ENCODE measurements around the gene HOXA10. TPM values are rescaled to one million over a fixed set of nuclear protein-coding genes. Genes with fewer than 3 reads are reported as not detected.

HOXA10 gene
- total RNA-seq, 1 donor from 2014 or later, result not detected

DNA sequence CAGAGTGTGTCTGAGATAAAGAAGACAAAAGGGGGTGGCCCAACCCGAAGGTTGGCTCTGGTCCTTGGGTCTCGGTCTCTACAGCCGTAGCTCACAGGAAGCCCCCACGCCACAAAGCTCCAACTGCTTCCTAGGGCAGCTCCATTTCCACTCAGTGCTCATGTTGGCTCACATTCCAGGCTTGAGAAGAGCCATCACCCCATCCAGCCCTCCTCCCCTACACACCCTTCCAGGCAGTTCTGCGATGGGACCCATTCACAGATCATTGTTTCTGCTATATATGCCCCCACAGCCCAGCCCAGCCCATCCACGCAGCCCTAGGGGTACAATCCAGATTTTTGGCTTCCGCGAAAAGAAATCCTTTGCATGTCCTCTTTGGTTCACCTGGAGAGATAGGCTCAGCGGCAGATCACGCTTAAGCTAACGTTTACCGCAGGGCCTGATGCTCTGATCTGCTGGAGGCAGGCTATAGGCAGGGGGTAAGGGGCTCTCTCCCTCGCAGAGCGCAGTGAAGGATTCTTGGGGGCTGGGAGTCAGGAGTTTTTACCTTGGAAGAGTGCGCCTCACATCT is 17.1 kb upstream of the HOXA10 start:
- DNase-seq, result no peak

DNA sequence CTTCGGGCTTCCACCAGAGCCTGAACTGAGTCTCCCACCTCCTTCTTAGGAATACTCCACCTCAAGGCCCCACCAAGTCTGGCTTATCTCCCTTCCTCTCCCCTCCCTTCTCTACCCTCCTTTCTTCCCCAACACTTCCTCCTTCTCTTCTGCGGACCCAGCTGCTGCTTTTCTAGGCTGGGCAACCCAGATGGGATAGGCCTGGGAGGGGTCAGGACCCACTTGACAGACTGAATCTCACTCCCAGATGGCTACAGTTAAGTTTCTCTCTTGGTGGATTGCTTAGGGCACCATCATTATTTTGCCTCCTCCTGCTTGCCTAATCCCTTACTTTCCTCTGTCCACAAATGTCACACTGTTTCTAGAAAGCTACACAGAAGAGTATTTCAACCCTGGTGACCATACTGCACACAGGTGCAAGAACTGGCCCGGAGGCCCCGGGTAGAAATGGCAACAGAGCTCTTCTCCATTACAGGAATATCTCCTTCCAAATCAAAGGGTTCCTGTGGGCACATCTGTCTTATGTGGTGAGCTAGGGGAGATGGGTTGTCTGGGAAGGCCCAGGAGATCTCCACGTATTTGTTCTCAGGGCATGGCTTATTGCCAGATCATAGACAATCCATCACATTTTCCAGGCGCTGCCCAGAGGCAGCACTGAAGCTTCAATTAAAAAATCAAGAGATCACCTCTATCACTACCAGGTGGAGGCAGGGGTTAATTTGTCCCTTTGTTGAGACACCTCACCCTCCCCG is 16.1 kb upstream of the HOXA10 start:
- no peak for DNase-seq

DNA sequence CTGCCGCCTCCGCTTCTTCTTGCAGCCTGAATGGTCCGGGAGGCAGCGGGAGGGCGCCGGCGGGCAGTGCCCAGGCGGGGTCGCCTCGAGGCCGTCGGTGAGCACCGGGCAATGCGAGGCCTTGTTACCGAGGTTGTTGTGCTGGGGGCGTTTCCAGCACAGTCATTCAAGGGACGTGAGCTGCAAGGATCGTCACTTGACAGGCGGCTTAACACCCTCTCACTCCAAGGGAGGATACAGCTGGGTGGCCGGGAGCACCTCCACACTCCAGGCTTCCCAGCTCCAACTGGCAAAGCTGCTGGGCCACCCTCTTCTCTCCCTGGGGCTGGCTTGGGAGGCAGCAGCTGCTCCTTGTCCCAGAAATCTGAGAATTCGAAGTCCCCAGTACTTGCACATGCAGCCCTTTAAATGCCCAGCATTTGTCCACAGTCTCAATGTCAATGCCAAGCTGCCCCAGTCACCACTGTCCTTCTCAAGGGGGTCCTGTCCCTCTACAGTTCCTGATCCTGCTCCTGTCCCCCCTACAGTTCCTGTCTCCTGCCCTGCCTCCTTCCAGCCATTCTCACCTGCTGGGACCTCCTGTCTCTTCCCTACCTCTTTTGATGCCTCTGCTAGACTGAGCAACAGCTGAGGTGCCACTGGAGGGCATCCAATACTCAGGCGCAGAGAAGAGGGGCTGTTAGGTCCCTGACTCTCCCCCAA is 15.3 kb upstream of the HOXA10 start:
- DNase-seq, result no peak

DNA sequence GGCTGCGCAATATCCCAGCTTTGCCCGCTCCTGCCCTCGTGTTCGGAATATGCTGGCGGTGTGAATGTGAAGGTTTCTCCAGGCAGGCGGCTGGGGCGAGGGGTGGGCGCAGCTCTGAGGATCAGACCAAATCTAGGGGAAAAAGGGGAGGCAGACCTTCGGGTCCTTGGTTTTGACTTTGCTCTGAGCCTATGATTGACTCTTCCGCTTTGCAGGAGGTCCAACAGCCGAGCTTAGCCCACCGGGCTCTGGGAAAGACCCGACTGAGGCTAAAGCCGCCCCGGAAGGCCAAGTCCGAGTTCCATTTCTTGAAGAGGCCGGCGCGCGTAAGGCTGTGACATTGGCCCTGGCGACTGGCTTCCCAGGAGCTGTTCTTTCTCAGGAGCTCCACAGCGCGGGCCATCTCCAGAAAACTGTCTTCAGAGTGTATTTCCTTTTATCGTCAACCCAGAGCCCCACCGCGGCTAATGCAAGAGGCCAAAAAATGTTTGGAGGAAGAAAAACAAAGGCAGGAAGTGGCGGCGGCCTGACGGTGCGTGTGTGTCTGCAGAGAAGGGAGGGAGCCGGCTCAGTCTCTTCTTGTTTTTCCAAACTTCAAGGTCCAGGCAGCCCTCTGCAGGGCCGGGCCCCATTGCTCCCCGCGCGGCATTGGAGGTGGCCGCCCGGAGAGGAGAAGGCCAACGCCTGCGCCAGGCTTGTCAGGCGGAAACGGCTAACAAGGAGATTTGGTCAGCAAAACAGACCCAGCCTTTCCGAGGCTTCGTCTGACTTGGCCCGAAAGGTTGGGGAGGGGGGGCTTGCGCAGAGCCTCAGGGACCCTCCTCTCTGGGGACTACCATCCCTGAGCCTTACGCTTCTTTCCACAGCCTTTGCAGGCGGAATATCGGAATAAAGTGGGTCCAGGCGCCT is 14.5 kb upstream of the HOXA10 start:
- no peak for DNase-seq

DNA sequence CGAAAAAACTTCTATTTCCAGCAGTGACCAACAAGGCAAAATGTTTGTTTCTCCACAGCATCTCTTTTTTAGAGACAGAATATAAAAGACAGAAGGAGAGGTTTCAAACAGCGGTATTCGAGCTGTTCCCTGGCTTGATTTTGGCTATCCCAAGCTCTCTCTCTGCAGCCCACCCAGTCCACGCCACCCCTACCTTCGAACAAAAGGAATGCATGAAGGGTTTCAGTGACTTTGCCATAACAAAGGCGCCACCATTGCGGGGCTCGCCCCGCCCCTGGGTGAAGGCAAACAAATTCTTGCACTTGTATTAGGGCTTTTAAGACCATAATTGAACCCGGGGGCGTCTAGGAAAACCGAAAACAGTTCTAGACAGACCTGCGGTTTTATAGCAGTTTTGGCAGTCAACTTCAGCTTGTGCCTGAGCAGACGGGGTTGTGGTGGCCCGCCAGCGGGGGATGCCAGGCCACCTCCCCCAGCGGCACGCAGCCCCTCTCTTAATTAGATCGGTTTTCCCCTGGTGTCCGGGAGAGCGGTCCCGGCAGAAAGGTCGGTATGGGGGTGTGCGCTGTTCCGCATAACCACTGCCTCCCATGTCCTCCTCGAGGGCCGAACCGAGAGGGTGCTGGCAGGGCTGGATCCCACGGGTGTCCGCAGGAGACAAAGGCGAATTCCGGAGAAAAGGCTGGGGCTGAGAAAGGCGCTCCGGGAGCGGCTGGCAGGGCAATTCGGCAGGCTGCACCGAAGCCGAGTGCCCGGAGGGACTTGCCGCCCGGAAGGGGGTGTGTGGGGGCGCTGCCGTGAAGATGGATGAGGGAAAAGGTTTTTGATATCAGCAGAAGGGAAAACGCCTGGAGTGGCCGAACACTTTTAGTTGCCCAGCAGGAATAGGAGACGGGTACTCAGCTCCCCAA is 13.6 kb upstream of the HOXA10 start:
- DNase-seq, result no peak

DNA sequence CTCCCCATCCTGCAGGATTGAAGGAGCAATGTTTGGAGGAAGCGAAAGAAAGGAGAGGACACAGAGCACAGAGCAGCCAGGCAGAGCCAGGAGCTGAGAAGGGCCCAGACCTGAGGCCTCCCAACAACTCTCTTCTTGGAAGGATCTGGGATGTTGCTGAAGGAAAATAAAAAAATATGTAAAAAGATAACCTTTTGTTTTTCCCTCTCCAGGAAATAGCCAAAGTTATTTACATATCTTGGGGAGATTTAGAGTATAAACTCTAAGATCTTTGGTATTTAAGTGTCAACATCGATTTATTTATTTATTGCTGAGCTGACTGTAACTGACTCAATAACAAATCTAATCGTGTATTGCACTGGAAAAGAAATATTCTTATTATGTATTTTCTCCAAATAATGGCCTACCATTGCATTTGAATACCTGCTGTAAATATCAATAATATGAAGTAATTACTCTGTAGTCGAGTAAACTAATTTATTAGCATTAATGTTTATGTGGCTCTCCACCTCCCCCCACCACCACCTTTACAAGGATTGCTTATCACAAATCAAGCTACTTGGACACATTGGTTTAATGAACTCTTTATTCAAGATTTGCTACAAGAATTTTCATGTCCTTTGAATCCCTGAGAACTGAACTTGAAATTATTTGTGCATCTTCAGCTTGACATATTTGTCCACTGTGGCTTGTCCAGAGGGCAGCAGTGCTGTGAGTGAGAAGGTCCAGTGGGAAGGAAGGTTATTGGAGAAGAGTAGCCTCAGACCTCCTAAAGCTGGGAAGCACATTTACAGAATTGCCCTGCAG is 12.8 kb upstream of the HOXA10 start:
- no peak for DNase-seq

DNA sequence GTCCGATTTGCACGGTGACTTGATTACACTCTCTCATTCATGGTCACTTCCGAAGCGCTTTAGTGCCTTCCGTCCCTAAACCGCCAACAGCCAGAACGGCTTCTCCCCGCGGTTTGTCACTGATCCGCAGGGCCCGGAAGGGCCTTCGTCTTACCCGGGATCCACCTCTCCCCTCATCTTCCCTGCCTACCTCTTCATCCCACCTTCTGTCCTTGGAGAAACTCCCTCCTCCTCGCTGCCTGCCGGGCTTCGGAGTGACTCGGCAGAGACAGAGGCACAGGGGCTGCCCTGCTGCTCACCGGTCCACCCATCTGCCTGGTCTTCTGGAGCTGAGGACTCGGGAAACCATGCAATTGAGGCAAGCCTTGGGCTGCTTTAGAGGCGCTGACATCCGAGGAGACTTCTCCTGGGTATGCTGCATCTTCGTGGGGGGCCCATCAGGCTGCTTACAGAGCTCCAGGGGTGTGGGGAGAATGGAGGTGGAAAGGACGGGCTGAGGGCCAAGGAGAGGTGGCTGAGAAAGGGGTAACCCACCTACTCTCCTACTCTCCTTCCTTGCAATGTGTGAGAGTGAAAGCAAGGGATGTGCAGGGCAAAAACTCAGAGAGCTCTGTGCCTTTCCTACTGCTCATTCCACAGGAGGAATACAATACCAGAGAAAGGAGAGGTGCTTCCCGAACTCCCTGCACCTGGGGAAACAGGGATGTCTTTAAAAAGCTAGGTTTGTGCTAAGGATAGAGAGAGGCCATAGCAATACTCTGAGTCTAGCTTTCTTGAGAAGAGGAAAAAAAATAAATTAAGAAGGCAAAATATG is 11.9 kb upstream of the HOXA10 start:
- no peak for DNase-seq

DNA sequence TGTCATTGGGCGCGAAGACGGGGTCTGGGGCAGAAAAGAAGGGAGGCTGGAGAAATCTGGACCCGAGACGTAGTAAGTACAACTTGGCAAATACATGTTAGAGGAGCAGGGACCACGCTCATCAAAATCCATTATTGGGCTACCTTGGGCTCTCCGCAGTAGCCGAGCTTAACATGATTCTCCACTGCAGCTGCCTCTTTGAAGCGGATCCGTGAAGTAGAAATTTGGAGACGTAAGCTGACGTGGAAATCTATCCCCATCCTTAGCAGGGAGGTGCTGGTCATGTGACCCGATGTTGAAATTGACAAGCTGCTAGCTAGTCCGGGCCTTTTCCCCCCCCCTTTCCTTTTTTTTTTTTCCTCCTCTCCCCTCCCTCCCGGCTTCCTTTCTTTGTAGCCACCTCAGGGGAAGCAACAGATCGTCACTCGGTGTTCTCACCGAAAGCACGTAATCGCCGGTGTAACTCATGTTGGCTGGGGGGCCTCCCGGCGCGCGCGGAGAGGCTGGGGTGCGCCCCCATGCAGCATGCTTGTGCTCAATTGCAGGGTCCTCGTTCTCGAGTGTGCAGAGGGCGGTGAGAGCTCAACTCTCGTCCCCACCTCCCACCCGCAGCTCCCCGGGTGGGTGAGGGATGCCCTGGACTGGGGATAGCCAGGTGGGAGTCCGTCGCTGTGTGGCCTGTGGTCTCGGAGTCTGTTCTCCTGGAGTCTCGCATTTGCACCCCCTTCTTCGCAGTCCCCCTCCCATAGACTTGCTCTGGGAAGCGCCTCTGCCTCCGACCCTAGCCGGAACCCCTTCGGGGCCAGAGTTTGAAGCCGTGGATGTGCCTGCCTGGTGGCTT is 11.1 kb upstream of the HOXA10 start, which contains the start of gene HOXA11:
TSS of gene HOXA11 (minus strand) at position 220 of the 841 bp plus-strand sequence. CDS start at position 132, 88 bp downstream.
- no peak for DNase-seq

DNA sequence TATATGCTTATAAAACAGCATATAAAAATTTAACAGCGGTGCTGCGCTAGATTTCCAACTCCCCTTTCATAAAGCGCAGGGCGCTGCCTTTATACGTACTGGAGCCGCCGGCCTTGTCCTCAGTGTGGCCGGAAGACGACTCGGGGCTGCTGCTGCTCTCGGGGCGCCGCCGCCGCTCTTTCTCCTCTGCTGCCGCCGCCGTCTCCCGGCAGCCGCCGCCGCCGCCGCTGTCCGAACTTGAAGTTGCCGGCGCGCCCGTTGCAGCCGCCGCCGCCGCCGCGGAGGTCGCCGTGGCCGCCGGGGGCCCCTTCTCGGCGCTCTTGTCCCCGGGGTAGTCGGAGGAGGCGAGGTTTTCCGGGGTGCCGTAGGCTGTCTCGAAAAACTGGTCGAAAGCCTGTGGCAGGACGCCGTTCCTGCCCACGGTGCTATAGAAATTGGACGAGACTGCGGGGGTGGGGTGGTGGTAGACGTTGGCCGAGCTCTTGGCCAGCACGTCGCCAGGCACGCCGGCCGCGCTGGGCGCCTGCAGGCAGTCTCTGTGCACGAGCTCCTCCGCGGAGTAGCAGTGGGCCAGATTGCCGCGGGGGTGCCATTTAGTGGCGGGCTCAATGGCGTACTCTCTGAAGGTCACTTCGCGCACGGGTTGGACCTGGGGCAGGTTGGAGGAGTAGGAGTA is 10.4 kb upstream of the HOXA10 start:
- DNase-seq, result no peak

DNA sequence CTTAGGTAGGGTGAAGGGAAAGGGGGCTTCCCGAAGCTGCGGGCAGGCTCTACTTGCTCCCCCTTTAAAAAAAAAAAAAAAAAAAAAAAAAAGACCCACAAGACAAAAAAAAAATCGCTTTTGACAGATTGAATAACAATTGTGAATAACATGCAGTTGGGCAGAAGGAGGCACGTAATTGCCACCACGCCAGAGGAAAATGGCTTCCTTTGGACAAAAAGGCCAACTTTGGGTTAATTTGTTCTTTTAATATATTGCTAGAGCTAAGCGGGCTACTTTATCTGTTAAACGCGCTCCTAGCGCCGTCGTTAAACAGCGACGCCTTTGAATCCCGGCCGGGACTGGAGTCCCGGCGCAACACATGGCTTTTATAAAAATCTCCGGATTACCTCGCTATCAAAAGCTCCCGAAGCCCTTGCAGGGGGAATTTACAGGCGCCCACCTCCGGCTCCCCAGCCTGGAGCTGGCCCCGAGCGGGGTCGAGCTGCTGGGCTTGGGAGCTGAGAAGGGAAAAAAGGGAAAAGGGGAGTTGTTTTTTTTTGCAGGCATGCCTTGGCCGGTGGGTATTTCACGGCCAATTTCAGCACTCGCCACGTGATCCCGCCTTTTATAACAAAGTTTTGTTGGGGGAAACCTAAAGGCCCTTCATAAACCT is 9.7 kb upstream of the HOXA10 start:
- DNase-seq, result no peak

DNA sequence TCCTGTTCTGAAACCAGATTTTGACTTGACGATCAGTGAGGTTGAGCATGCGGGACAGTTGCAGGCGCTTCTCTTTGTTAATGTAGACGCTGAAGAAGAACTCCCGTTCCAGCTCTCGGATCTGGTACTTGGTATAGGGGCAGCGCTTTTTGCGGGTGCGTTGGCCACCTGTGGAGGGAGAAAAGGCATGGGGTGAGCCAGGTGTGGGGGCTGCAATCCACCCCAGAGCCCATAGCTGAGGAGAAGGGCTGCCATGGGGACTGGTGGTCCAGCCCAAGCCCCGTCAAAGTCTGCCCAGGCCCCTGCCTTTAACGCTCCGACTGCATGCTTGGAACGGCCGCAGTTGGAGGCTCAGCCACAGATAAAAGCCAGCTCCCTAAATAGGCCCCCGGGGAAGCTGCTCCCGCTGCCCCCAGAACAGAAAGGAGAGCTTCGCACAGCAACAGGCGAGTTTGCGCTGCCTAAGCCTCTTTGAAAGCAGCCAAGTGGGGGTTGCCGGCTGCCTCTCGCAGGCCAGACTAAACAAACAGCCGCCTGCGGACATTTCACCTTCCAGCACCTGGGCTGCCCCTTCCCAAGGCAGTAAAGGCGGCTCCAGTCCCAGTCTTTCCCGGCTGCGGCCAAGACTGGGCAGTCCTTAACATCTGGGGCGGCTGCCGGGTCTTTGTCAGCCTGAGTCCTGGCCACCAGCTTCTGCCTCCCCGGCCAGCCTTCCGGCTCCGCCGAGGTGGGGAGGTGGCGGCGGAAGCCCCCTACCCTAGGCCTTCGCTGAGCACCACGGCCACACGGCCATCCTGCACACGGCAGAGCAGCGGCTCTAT is 9.0 kb upstream of the HOXA10 start:
- DNase-seq, result no peak

DNA sequence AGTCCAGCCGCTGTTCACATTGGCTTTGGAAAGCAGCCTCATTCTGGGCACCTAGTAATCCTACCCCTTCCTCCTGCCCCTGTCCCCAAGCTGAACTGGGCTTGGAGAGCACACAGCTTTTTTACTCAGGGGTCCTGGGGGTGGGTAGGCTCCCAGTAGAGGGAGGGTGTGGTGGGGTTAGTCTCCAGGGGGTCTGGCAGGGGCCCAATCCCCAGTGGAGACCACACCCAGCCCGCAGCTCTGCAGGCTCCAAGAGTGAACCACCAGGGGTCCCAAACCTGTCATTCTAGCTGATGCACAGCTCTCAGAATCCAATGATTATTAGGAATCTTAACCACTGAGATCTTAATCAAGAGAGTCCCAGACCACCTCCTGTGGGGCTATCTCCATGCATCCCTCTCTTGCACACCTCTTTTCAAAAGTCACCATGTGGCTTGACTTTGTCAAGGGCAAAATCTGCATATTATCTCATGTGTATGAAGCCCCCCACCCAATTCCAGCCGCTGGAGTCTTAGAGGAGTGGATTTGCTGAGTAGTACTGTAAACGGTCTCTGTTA is 8.2 kb upstream of the HOXA10 start:
- DNase-seq, result no peak

DNA sequence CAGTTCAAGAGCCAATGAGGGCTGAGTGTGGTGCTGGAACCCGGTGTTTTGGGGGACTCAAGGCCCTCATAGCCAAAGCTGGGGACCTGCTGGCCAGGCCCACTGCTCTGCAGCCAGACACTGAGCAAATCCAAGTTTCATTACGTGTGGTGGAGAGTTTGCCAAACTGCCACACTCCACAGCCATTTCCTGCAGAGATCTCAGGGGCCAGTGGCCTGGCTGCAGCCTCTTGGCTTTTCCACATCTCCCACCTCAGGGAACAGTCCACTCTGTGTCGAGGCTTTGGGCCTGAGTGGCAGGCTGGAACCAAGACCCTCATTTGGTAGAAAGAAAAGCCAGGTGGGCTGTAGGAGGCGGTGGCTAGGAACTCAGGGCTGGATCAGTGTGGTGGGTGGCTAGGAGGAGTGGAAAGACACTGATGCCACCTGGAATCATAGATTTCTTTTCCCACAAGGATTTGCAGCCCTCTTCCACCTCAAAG is 7.7 kb upstream of the HOXA10 start:
- DNase-seq, result no peak

DNA sequence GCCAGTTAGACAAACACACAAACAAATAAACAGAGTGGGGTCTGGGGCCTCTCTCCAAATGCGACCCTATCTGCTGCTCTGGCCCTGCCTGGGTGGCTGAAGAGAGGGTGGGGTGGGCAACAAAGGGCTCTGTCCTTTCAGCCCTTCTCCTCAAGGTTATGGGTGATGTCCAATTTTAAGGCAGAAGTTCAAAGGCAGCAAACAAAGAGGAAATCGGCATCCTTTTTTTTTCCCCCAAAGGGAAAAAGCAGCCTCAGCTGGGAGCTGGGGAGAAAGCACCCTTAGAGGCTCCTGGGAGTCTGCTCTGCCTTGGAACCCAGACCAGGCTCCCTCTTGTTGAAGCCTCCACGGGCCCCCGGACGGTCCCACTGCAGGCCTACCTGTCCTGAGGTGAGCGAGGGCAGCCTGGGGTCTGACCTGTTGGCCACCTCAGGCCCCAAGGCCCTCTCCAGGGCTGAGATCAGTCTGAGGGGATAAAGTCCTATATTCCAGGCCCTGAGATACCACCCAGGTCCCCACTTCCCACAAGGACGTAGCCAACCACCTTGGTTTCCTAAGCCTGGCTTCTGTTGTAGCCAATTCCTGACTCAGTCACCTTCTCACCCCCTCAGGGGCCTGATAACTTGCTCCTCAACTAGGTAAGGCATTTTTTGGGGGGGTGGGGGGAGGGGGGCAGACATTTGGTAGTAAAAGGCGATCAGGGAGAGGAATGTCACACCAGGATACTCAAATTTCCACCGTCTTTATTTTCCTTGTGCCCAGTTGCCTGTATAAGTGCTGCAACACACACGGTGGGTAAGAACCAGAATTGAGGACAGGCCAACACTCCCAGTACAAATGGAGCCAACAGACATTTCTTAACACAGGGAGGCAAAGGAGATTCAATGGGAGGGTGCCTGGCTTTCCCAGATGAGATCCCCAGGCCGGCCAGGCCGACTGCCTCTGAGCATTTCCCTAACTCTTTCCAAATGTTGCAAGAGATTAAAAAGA is 6.6 kb upstream of the HOXA10 start:
- DNase-seq, result no peak

Measured in tongue (tissue), 2 donors.